Gastrocnemius medialis (tissue), 4 donors: Measurements from ENCODE around the gene LPO.

Experiments used
- POLR2A ChIP-seq, 2 donors: fragments of 450-650 bp; IDR thresholded peaks; one replicate each; pipeline ENCODE4 v1.6.1; 2017; ENCODE audit warnings: antibody characterized with exemption in 2 of 2, mild to moderate bottlenecking in 2 of 2, moderate library complexity in 2 of 2
- TF ChIP-seq, protein P1 (sequence below), 5 experiments: fragments of 450-650 bp in 3 of 5; fragments of 200-600 bp in 2 of 5; sonication (generic) in 2 of 5; IDR thresholded peaks in 4 of 5; conservative IDR thresholded peaks in 1 of 5; 1 replicate in 4 of 5; 2 replicates in 1 of 5; pipeline ENCODE4 v1.5.1; 2016 to 2019; ENCODE audit warnings: antibody characterized with exemption in 5 of 5, mild to moderate bottlenecking in 3 of 5, moderate library complexity in 3 of 5

DNA sequence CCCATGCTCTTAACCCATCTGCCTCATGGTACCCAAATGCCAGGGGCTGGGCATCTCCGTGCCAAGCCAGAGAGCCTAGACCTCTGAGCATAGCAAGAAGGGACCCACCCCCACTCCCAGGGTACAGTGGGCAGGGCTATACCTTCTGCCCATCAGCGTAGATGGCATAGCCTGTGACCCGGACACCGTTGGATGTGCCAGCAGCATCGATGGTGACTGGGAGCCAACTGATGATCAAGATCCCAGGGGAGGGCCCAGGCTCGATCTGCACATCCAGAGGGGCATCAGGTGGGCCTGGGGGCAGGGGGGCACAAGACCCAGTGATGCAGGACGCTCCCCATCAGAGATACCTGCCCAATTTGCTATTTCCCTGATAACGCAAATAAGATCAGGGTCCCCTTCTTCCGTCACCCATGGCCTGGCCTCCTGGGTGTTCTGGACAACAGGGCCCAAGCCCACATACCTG is 73.1 kb downstream of the LPO start:
- TF ChIP-seq, protein P1, sequence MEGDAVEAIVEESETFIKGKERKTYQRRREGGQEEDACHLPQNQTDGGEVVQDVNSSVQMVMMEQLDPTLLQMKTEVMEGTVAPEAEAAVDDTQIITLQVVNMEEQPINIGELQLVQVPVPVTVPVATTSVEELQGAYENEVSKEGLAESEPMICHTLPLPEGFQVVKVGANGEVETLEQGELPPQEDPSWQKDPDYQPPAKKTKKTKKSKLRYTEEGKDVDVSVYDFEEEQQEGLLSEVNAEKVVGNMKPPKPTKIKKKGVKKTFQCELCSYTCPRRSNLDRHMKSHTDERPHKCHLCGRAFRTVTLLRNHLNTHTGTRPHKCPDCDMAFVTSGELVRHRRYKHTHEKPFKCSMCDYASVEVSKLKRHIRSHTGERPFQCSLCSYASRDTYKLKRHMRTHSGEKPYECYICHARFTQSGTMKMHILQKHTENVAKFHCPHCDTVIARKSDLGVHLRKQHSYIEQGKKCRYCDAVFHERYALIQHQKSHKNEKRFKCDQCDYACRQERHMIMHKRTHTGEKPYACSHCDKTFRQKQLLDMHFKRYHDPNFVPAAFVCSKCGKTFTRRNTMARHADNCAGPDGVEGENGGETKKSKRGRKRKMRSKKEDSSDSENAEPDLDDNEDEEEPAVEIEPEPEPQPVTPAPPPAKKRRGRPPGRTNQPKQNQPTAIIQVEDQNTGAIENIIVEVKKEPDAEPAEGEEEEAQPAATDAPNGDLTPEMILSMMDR (IDR thresholded peaks at IDR 0.05 in 4 of 5, conservative IDR thresholded peaks at IDR 0.05 in 1 of 5) = no peak
- TF ChIP-seq POLR2A (IDR thresholded peaks at IDR 0.05) = no peak
